ENCODE data around the gene BRD3OS. TPM values are rescaled to one million over a fixed set of nuclear protein-coding genes. Genes with fewer than 3 reads are reported as not detected.
"Not testable (repeated sequence)": the region's sequence is repeated elsewhere in the genome, so short reads cannot be mapped to it uniquely, and the experiment has no call there.

BRD3OS gene
- total RNA-seq, 1 donor from 2014 or later, result 17.3 TPM

DNA sequence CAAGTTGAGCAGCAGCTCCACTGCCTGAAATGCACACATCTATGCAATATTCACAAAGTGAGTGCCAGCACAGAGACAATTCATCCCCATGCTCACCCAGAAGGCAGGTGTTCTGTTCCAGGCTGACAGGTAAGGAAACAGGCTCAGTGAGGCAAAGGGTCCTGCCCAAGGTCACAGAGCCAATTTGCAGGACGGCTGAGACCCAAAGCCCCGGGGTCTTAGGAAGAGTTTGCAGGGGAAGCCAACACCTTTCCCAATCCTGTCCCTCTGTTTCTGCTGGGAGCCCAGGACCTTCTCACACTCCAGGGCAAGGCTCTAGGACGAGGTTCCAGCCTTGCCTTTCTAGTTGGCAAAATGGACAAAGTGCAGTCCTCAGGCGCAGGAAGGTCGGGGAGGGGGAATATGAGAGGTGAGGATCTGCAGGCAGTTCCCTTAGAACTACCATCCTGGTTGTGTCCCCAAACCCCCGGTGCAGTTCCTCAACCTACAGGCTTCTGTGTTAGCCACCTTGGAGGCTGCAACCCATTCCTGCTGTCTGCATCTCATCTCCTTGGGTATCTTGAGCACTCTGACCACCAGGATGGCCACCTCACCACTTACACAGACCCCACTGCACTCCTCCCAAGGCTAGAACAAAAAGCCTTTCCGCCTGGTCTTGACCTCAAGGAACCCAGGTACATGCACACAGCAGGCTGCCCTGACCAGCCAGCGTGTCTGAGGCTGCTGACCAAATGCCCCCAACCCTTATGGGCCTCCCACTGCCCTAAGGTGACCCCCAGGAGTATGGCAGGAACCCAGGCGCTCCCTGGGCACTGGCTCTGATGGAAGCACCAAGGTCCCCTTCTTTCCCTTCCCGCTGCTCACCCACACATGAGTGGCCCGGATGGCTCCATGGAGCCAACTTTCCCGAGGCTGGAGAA is 44.5 kb downstream of the BRD3OS start:
- H3K27ac Mint-ChIP-seq, result peak overlapping the region; percentile 18
- peaks cover 27% of the 10 kb centered on the region for H3K4me1 Mint-ChIP-seq
- POLR2A ChIA-PET, result interaction anchor here (1.4 kb wide), 1 partner anchor 29 kb away, joined by 3 read pairs; no protein-coding TSS in a partner anchor
- H3K36me3 Mint-ChIP-seq (ENCODE audit: low read depth), result peaks cover 1% of the 10 kb centered on the region
- TF ChIP-seq, protein P1, sequence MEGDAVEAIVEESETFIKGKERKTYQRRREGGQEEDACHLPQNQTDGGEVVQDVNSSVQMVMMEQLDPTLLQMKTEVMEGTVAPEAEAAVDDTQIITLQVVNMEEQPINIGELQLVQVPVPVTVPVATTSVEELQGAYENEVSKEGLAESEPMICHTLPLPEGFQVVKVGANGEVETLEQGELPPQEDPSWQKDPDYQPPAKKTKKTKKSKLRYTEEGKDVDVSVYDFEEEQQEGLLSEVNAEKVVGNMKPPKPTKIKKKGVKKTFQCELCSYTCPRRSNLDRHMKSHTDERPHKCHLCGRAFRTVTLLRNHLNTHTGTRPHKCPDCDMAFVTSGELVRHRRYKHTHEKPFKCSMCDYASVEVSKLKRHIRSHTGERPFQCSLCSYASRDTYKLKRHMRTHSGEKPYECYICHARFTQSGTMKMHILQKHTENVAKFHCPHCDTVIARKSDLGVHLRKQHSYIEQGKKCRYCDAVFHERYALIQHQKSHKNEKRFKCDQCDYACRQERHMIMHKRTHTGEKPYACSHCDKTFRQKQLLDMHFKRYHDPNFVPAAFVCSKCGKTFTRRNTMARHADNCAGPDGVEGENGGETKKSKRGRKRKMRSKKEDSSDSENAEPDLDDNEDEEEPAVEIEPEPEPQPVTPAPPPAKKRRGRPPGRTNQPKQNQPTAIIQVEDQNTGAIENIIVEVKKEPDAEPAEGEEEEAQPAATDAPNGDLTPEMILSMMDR (IDR thresholded peaks at IDR 0.05), result no peak
- ATAC-seq (ENCODE audit: low read depth) (no peak), DNase-seq (no peak)
- CTCF ChIA-PET, result interaction anchor here (1.2 kb wide), 1 partner anchor 44 kb away, joined by 4 read pairs; the partner anchor contains the start of gene BRD3OS
- peaks cover 1% of the 10 kb centered on the region for H3K9me3 Mint-ChIP-seq
- peak overlapping the region; percentile 83 for H3K4me3 Mint-ChIP-seq
- intact Hi-C loops (cut with micrococcal nuclease), result loop anchor here (5.0 to 10.0 kb wide), 6 partner anchors 115 to 1895 kb away; partner anchors contain the start of genes MRPS2, RXRA, SURF6 and UBAC1
- peaks cover 12% of the 10 kb centered on the region for H3K27me3 Mint-ChIP-seq

DNA sequence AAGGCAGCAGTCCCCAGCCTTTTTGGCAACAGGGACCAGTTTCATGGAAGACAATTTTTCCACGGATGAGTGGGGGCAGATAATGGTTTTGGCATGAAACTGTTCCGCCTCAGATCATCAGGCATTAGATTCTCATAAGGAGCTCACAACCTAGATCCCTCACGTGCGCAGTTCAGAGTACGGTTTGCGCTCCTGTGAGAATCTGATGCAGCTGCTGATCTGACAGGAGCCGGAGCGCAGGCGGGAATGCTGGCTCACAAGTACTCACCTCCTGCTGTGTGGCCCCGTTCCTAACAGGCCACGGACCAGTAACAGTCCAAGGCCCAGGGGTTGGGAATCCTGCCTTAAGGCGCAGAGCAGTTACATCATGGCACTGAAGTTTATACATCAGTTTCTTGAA is 45.9 kb downstream of the BRD3OS start:
- ATAC-seq (ENCODE audit: low read depth), result no peak
- Mint-ChIP-seq H3K36me3 (ENCODE audit: low read depth) (peaks cover 2% of the 10 kb centered on the region), H3K4me3 (no peak overlapping the region), H3K9me3 (peaks cover 3% of the 10 kb centered on the region), H3K27me3 (peaks cover 12% of the 10 kb centered on the region), H3K27ac (no peak overlapping the region), H3K4me1 (peaks cover 13% of the 10 kb centered on the region)
- ChIA-PET CTCF (no interaction called here), POLR2A (no interaction called here)
- intact Hi-C loops (cut with micrococcal nuclease), result no loop called here
- TF ChIP-seq, protein P1 (IDR thresholded peaks at IDR 0.05), result no peak
- DNase-seq, result no peak

DNA sequence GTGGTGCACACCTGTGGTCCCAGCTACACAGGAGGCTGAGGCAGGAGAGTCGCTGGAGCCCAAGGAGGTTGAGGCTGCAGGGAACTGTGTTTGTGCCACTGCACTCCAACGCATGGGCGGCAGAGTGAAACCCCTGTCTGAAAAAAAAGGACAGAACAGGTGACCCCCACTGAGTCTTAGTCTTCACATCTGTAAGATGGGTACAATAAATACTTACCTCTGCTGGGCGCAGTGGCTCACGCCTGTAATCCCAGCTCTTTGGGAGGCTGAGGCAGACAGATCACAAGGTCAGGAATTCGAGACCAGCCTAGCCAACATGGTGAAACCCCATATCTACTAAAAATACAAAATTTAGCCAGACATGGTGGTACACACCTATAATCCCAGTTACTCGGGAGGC is 47.4 kb downstream of the BRD3OS start:
- H3K36me3 Mint-ChIP-seq (ENCODE audit: low read depth); H3K4me1 Mint-ChIP-seq; H3K9me3 Mint-ChIP-seq; DNase-seq; H3K4me3 Mint-ChIP-seq; CTCF ChIA-PET; intact Hi-C loops (cut with micrococcal nuclease); ATAC-seq (ENCODE audit: low read depth); H3K27ac Mint-ChIP-seq; POLR2A ChIA-PET: not testable (repeated sequence)
- peaks cover 12% of the 10 kb centered on the region for H3K27me3 Mint-ChIP-seq

DNA sequence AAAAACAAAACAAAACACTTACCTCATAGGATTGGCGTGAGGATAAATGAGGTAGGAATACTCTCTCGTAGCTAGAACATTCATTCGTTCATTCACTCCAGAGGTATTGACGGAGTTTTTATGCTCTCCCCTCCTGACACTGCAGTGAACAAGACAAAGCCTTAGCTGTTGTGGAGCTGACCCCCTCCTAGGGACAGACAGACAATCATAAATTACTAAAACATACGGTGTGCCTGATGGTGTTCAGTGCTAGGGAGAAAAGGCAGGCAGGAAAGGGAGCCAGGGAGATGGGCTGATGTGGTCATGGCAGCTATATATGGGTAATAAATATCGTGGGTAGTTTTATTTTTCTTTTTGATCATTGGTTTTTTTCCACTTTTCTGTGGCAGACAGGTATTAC is 48.2 kb downstream of the BRD3OS start:
- ChIA-PET CTCF (no interaction called here), POLR2A (no interaction called here)
- no peak for DNase-seq
- ATAC-seq (ENCODE audit: low read depth), result no peak
- peaks cover 6% of the 10 kb centered on the region for H3K4me1 Mint-ChIP-seq
- H3K9me3 Mint-ChIP-seq, result peaks cover 8% of the 10 kb centered on the region
- H3K27ac Mint-ChIP-seq, result no peak overlapping the region
- H3K4me3 Mint-ChIP-seq, result no peak overlapping the region
- peaks cover 12% of the 10 kb centered on the region for H3K27me3 Mint-ChIP-seq
- intact Hi-C loops (cut with micrococcal nuclease), result no loop called here
- TF ChIP-seq, protein P1 (IDR thresholded peaks at IDR 0.05), result no peak
- peaks cover 2% of the 10 kb centered on the region for H3K36me3 Mint-ChIP-seq (ENCODE audit: low read depth)

DNA sequence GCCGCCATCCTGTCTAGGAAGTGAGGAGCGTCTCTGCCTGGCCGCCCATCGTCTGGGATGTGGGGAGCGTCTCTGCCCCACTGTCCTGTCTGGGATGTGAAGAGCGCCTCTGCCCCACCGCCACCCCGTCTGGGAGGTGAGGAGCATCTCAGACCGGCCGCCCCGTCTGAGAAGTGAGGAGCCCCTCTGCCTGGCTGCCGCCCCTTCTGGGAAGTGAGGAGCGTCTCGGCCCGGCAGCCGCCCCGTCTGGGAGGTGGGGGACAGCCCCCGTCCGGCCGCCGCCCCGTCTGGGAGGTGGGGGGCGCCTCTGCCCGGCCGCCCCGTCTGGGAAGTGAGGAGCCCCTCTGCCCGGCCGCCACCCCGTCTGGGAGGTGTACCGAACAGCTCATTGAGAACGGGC is 50.4 kb downstream of the BRD3OS start:
- intact Hi-C loops (cut with micrococcal nuclease); H3K4me1 Mint-ChIP-seq; POLR2A ChIA-PET: not testable (repeated sequence)

DNA sequence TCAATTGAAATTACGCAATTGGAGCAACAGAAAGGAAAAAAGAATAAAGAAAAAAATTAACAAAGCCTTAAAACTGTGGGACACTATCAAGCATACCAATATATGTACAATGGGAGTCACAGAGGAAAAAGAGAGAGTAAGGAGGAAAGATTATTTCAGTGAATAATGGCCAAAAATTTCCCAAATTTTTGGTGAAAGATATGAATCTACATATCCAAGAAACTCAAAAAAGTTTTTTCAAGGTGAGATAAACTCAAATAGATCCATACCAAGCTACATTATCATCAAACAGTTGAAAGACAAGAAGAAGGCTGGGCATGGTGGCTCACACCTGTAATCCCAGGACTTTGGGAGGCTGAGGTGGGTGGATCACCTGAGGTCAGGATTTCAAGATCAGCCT is 51.4 kb downstream of the BRD3OS start:
- CTCF ChIA-PET, result no interaction called here
- Mint-ChIP-seq H3K4me1 (no peaks in the 10 kb centered on the region), H3K4me3 (no peak overlapping the region), H3K27me3 (peaks cover 5% of the 10 kb centered on the region), H3K36me3 (ENCODE audit: low read depth) (peaks cover 2% of the 10 kb centered on the region), H3K27ac (no peak overlapping the region), H3K9me3 (peaks cover 13% of the 10 kb centered on the region)
- DNase-seq, result no peak
- POLR2A ChIA-PET, result no interaction called here
- TF ChIP-seq, protein P1 (IDR thresholded peaks at IDR 0.05), result no peak
- intact Hi-C loops (cut with micrococcal nuclease), result no loop called here
- ATAC-seq (ENCODE audit: low read depth), result no peak

More for the DNA sequence above, 50.4 kb downstream of the BRD3OS start:
- H3K27me3 Mint-ChIP-seq; H3K27ac Mint-ChIP-seq; H3K36me3 Mint-ChIP-seq (ENCODE audit: low read depth); CTCF ChIA-PET; DNase-seq; H3K4me3 Mint-ChIP-seq; ATAC-seq (ENCODE audit: low read depth): not testable (repeated sequence)
- peaks cover 13% of the 10 kb centered on the region for H3K9me3 Mint-ChIP-seq

Measured in activated B cell treated with CpG ODN at 0.5 μM for 24 hours (primary cell).